Amniotic epithelial cell (primary cell): ENCODE results near the gene TBC1D22A.

Experiments
- DNase-seq: peaks from one replicate; pipeline ENCODE4 v3.0.0-alpha.2; 2010; ENCODE audit warnings: low read depth

The TBC1D22A gene

DNA sequence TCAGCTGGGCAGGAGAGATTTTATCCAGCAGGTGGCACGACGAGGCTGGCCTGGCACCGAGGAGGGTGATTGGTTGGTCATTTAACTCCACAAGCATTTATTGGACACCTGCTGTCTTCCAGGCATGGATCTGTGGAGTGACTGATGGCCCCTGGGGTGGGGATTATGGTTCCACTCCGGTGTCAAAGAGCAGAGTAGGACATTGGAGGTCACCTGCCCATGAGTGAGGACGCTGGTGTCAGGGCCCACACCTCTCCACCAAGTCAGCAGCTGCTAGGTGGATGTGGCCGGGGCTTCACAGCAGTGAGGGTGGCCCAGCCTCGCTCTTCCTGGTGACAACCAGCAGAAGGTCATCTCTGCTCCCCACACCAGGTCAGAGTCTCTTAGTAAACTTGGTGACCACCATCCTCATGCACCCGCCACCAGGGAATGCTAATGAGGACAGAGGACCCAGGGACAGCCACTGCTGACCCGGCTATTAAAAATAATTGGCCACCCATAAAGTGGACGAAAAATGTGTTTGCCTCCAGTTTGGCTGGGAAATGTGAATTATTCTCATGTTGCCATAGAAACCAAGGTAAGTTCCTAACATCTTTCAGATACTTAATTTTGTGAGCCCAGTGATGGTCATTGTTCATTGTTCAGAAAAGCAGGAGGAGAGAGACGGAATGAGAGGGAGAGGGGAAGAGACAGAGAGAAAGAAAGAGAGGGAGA lies 428.7 kb downstream of the TBC1D22A start:
- DNase-seq = no peak

DNA sequence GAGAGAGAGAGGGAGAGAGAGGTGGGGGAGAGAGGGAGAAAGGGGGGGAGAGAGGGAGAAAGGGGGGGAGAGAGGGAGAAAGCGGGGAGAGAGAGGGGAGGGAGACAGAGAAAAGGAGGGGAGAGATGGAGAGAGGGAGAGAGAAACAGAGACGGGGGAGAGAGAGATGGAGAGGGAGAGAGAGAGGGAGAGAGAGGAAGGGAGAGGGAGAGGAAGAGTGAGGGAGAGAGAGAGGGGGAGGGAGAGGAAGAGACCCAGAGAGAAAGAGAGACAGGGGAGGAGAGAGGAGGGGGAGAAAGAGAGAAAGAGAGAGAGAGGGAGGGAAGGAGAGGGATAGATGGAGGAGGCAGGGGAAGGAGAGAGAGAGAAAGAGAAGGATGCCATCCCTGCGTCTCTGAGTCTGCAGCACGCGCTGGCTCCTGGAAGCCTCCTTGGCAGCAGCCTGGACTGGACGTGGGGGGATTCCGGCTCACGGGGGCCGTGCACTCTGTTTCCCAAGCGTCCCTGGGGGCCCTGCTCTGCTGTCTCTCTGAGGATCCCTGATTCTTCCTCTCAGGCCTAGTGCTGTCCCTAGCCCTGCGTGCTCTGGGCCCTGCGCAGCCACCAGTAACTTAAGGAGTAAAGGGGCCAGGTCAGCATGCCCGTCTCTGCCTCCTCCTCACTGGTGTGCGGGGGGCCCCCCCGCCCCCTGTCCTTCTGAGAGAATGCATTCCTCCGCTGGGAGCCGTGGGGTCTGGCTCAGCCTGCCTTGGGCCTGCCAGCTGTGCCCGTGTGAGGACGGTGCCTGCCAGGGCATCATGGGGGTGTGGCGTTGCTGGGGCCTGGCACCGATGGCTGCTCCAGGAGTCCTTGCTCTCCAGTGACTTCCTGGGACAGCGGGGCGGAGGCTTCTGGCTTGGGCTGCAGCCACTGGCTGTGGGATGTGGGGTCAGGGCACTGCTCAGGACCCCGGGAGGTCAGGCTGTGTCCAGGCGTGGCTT lies 429.5 kb downstream of the TBC1D22A start:
- no peak for DNase-seq

GRCh38 chr22:47192651-47193437 lies 430.4 kb downstream of the TBC1D22A start:
- DNase-seq = no peak

DNA sequence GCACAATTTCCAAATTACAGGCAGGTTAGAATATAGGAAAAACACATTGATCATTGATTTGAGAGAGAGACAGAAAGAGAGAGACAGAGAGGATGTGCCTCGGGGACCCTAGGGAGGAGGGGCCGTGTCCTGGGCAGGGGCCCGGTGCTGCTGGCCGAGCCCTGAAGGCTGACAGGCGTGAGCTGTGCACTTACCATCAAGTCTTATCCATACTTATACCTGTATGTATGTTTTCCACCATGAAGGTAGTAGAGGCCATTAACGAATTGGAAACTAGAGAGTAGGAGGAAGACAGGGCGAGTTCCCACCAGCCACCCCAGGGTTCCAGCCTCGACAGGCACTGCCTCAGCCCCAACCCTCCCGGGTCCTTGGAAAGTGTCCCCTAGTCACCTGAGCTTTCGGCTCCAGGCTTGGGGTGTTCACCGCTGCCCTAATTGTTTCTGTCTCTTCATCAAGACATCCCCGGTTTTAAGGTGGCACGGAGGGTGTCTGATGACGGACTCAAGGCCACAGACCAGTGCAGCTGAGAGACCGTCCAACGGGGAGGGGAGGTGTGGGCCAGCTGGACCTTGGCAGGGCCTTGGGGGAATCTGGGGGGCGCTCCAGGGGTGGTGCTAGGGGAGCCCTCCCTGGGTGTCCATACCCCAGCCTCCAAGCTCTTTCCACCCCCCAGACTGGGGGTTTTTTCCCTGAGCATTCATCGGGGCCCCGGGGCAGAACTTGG lies 431.3 kb downstream of the TBC1D22A start:
- DNase-seq = no peak

DNA sequence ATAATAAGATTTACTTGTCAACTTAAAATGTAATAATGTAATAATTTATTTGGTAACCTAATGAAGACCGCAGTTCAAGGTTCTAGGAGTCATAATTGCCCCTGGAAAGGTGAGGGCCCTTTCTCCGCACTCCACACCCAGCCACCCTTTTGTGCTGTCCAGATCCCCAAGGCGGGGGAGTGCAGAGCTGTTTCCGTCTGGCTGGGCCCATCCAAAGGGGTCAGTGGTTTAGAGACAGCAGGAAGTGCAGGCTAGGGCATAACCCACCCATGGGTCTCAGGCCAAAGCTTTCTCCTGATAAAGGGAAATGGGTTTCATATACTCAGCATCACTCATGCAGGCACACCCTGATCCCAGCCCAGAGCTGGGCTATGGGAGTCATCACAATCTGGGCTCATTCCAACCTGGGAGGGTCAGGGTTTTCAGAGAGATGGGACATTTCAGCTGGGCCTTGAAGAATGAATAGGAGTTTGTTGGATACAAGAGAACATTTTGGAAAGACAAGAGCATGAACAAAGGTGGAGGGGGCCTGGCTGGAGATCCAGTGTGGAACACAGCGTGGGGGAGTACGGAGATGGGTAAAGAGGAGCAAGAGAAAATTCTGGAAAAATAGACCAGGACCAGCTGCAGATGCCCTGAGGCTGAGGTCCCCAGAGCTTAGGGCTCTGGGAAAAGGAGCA lies 432.2 kb downstream of the TBC1D22A start:
- DNase-seq = no peak

GRCh38 chr22:47195156-47195483 lies 432.7 kb downstream of the TBC1D22A start:
- no peak for DNase-seq

GRCh38 chr22:47195484-47196165 lies 433.2 kb downstream of the TBC1D22A start:
- DNase-seq = no peak

DNA sequence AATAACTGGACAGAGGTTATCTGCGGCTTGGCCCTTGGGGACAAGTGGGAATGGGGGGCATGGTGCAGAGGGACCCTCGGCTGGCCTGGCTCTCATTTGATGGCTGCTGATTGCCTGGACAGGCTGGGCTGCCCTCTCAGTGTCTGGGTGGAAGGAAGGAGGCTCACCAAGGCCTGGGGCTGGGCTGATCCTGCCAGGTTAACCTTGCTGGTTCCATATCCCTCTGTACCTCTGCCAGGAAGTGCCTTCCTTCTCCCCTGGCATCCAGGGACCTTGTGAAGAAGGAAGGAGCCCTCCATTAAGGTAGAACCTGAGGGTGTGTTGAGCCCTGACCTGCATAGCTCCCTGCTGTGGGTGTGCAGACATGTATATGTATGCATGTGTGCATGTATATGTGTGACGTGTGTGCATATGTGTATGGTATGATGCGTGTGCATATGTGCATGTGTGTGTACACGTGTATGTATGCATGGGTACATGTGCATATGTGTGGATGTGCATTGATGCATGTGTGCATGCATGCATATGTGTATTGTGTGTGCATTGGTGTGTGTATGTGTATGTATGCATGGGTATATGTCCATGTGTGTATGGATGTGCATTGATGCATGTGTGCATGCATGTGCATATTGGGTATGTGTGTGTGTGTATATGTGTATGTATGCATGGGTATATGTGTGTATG lies 433.9 kb downstream of the TBC1D22A start:
- no peak for DNase-seq

DNA sequence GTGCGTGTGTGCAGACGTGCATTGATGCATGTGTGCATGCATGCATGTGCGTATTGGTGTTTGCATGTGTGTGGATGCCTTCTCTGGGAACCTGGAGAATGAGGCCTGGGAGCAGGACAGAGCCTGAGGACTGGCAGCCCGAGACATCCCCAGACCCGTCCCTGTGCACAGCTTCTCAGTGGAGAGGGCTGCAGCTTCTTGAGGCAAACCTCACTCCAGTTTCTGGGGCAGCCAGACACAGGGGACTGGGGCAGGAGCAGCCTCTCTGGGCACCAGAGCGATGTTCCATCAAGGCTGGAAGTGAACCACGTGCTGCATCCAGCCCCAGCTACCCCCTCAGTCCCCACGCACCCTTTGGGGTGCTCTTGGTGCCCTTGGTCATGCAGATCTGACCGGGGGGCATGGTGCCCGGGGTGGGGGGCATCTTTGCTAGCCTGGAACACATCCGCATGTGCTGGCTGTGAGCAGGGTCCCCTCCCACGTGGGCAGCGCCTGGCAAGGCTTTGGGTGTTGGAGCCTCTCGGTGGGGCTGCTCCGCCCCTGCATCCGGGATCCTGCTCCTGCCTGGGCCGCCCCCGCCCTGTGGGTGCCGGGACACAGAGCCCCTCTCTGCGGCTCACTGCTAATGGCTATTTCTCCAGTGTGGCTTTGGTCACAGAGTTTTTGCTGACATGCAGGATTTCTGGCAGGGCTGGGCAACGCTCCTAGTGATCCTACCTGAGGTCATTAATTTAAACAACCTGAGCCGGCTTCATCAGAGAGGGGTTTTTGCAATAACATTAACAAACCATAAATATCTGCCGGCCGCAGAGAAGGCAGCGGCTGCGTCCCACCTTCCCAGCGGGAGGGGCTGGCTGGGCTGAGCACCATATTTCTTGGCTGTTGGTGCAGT lies 434.7 kb downstream of the TBC1D22A start:
- no peak for DNase-seq

- DNase-seq = no peak
These were observed 435.5 kb downstream of the TBC1D22A start for GRCh38 chr22:47197773-47198500.

DNA sequence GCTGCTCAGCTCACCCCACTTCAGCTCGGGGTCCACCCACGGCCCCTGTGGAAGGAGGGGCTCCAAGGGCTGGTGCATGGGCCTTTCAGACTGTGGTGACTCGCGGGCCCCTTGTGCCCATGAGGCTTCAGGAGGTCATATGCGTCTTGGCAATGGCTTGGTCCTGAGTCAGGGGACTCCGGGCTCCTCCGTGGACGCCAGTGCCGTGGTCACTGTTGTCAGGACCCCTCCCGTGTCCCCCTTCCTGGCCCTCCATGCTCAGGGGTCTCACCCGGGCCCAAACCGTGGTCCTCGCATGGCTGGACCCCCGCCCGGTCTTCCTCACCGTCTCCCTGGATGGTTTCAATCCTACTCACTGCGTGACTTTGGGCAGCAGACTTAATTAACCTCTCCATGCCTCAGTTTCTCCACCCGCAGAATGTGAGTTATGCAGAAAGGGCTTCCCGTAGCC lies 436.4 kb downstream of the TBC1D22A start:
- DNase-seq = no peak

DNA sequence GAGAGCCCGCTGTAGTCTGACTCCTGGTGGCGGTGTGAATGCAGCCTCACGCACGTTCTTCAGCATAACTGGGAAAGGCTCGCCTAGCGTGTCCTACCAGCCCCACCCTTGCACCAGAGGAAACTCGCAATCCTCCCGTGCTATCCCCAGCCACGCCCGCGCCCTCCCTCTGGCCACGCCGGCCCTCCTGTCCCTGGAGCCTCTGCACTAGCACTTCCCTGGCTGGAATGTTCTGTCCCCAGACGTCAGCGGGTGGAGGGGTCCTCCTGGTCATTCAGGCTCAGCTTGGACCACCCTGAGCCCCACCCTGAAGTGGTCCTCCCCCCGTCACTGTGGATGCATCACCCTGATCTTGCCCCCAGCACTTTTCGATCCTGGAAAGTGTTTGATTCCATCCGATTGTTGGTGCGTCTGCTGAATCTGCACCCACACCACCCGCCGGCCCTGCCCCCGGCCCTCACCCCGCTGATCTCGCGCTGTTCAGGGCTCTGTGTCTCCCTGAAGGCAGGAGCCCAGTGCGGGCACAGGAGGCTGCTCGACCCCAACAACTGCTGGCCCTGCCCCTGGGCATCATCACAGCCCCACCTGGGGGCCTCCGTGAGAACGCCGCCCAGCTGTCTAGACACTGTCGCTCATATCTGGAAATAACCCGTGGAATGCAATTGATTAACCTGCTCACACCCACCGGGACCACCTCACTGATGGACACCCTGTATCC lies 437.0 kb downstream of the TBC1D22A start:
- DNase-seq = no peak

DNA sequence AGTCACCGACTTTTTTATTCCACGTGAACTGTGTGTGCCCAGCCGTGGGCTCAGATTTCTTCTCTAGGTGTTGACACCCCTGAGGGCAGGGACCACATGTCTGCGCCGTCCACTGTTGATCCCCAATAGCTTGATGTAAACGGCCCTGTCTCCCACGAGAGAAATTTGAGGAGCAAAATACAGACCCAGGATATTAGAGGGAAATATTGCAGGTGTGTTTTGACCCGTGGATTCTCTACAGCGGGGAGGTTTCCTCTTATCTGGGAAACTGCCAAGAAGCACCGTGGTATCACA lies 437.5 kb downstream of the TBC1D22A start:
- DNase-seq = no peak

DNA sequence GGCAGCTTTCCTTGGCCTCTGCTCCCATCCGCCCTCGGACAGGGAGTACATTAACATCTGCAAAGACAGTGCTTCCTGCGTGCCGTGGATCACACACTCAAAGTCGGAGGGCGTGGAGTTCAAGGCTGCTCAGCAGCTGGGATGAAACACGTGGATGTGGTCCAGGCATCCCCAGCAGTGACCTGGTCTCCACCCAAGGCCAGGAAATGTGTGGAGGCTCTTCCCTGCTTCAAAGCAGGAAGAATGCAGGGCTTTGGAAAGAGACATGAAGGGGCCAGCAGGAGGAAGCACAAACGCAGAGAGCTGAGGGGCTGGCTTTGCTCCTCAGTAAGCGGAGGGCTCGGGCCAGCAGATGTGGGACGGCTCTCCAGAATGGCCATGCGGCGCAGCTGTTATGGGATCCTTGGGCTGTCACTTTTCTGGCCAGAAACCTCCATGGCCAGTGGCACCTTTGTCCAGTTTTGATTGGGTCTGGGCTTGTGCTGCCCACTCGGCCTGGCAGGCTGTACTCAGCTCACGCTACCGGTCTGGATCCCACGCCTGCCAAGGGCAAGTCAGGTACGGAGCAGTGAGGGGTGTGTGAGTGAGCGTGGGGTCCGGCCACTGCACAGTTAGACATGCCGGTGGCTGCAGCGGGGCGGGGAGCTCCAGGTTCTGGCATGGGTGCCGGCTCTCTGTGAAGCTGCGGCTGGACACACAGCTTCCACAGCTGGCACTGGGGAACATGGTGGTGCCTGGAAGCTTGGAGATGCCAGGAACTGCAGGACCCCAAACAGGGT lies 438.0 kb downstream of the TBC1D22A start:
- no peak for DNase-seq

- DNase-seq = no peak
These were observed 438.9 kb downstream of the TBC1D22A start for GRCh38 chr22:47201186-47201995.
